Measurements from ENCODE around the gene IPO9.
A peak's percentile ranks its signal among the peaks of the same experiment; 100 is the strongest.

DNA sequence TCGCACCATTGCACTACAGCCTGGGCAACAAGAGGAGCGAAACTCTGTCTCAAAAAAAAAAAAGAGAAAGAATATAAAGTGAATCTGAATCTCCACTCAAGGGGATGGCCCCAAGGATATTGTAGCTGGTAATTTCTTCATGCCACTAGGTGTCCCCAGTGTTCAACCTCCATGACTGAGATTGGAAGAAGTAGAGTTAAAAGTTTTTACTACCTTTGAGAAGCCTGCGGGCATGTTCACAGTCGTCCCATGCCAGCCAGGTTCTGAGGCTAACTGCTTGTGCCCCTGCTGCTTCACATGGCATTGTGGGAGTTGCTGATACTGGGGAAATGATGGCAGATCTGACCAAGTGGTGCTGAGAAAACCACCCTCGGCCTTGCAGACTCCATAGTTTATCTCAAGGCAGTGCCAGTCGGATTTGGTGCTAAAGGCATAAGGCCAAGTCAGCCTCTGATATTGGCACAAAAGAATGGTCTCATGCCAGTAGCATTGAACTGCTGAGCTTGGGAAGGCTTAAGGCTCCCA is 49.0 kb downstream of the IPO9 start:
- TF ChIP-seq, protein P1, sequence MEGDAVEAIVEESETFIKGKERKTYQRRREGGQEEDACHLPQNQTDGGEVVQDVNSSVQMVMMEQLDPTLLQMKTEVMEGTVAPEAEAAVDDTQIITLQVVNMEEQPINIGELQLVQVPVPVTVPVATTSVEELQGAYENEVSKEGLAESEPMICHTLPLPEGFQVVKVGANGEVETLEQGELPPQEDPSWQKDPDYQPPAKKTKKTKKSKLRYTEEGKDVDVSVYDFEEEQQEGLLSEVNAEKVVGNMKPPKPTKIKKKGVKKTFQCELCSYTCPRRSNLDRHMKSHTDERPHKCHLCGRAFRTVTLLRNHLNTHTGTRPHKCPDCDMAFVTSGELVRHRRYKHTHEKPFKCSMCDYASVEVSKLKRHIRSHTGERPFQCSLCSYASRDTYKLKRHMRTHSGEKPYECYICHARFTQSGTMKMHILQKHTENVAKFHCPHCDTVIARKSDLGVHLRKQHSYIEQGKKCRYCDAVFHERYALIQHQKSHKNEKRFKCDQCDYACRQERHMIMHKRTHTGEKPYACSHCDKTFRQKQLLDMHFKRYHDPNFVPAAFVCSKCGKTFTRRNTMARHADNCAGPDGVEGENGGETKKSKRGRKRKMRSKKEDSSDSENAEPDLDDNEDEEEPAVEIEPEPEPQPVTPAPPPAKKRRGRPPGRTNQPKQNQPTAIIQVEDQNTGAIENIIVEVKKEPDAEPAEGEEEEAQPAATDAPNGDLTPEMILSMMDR (IDR thresholded peaks at IDR 0.05): peak in 5 of 6 experiments; percentile 44 to 71 (median 57)
- no peak for TF ChIP-seq POLR2A (IDR thresholded peaks at IDR 0.05)

All from esophagus squamous epithelium (tissue), 4 donors.